Mesenchymal stem cell (in vitro differentiated cells and primary cell): ENCODE measurements around the gene CHML.

Experiments used
- DNase-seq: peaks from one replicate; pipeline ENCODE4 v3.0.0-alpha.2; 2013
- H2AFZ ChIP-seq: one replicate; pipeline ENCODE4 v1.6.1; 2013; ENCODE audit warnings: low read depth, mild to moderate bottlenecking, control low read depth, inconsistent platforms, low read length, moderate library complexity
- H2AK5ac ChIP-seq: 2 replicates; pipeline ENCODE4 v1.6.1; 2013; ENCODE audit warnings: low read length, moderate library complexity, mild to moderate bottlenecking, inconsistent platforms; ENCODE audit not compliant: severe bottlenecking
- H2BK120ac ChIP-seq: one replicate; pipeline ENCODE4 v1.6.1; 2013; ENCODE audit warnings: low read depth, mild to moderate bottlenecking, inconsistent platforms, low read length, moderate library complexity
- H2BK12ac ChIP-seq, 2 experiments: one replicate each; pipeline ENCODE4 v1.6.1; 2013; ENCODE audit warnings: inconsistent platforms in 2 of 2, low read length in 2 of 2, mild to moderate bottlenecking in 2 of 2, moderate library complexity in 2 of 2, control low read depth in 1 of 2
- H2BK15ac ChIP-seq: one replicate; pipeline ENCODE4 v1.6.1; 2013; ENCODE audit warnings: mild to moderate bottlenecking, low read depth, inconsistent platforms; ENCODE audit not compliant: poor library complexity, severe bottlenecking
- H2BK5ac ChIP-seq: 2 replicates; pipeline ENCODE4 v1.6.1; 2013; ENCODE audit warnings: low read depth, mild to moderate bottlenecking, low read length, control low read depth, inconsistent platforms; ENCODE audit not compliant: poor library complexity, severe bottlenecking
- H3K14ac ChIP-seq, 2 experiments: one replicate each; pipeline ENCODE4 v1.6.1; 2013; ENCODE audit warnings: inconsistent platforms in 2 of 2, low read length in 2 of 2, control low read depth in 1 of 2, mild to moderate bottlenecking in 1 of 2, moderate library complexity in 1 of 2
- H3K18ac ChIP-seq, 2 experiments: one replicate each; pipeline ENCODE4 v1.6.1; 2013; ENCODE audit warnings: inconsistent platforms in 2 of 2, low read length in 2 of 2, control low read depth in 1 of 2, low read depth in 1 of 2, mild to moderate bottlenecking in 1 of 2
- H3K23ac ChIP-seq, 2 experiments: one replicate each; pipeline ENCODE4 v1.6.1; 2013; ENCODE audit warnings: inconsistent platforms in 2 of 2, low read length in 2 of 2, mild to moderate bottlenecking in 2 of 2, moderate library complexity in 2 of 2, control low read depth in 1 of 2
- H3K27ac ChIP-seq: 2 replicates; pipeline ENCODE4 v1.5.1; 2013; ENCODE audit warnings: mild to moderate bottlenecking, moderate library complexity, low read length, control low read depth, inconsistent platforms; ENCODE audit not compliant: poor library complexity, severe bottlenecking
- H3K27me3 ChIP-seq, 2 experiments: 2 replicates each; pipeline versions ENCODE4 v1.6.1 to v1.7.0; 2013; ENCODE audit warnings: low read length in 2 of 2, mild to moderate bottlenecking in 2 of 2, moderate library complexity in 2 of 2, control low read depth in 1 of 2, inconsistent platforms in 1 of 2; ENCODE audit not compliant: control insufficient read depth in 1 of 2, insufficient read depth in 1 of 2
- H3K36me3 ChIP-seq, 2 experiments: 2 replicates each; pipeline versions ENCODE4 v1.6.1 to v1.7.0; 2013; ENCODE audit warnings: low read length in 2 of 2, control low read depth in 1 of 2, inconsistent platforms in 1 of 2, low read depth in 1 of 2, mild to moderate bottlenecking in 1 of 2; ENCODE audit not compliant: insufficient read depth in 2 of 2, control insufficient read depth in 1 of 2
- H3K4ac ChIP-seq, 2 experiments: one replicate each; pipeline ENCODE4 v1.6.1; 2013; ENCODE audit warnings: inconsistent platforms in 2 of 2, low read length in 2 of 2, mild to moderate bottlenecking in 2 of 2, moderate library complexity in 2 of 2, control low read depth in 1 of 2, low read depth in 1 of 2
- H3K4me1 ChIP-seq: 2 replicates; pipeline ENCODE4 v1.6.1; 2013; ENCODE audit warnings: low read depth, low read length, control low read depth; ENCODE audit not compliant: control insufficient read depth, insufficient read depth
- H3K4me2 ChIP-seq: 2 replicates; pipeline ENCODE4 v1.6.1; 2013; ENCODE audit warnings: low read length, mild to moderate bottlenecking, inconsistent platforms; ENCODE audit not compliant: poor library complexity, severe bottlenecking
- H3K4me3 ChIP-seq, 2 experiments: 2 replicates each; pipeline versions ENCODE4 v1.5.1 to v1.7.0; 2013; ENCODE audit warnings: low read length in 2 of 2, mild to moderate bottlenecking in 2 of 2, control low read depth in 1 of 2, low read depth in 1 of 2; ENCODE audit not compliant: insufficient read depth in 1 of 2
- H3K79me1 ChIP-seq: replicated peaks from 2 replicates; pipeline ENCODE4 v1.6.1; 2013; ENCODE audit warnings: mild to moderate bottlenecking, control low read depth, low read length, inconsistent platforms; ENCODE audit not compliant: poor library complexity, severe bottlenecking
- H3K9ac ChIP-seq: 2 replicates; pipeline ENCODE4 v1.7.0; 2013; ENCODE audit warnings: mild to moderate bottlenecking, low read length, moderate library complexity
- H3K9me3 ChIP-seq: 2 replicates; pipeline ENCODE4 v1.7.0; 2013; ENCODE audit warnings: mild to moderate bottlenecking, low read length; ENCODE audit not compliant: control insufficient read depth
- H4K8ac ChIP-seq: one replicate; pipeline ENCODE4 v1.6.1; 2013; ENCODE audit warnings: inconsistent platforms, mild to moderate bottlenecking, low read length, moderate library complexity
- H4K91ac ChIP-seq: one replicate; pipeline ENCODE4 v1.6.1; 2013; ENCODE audit warnings: mild to moderate bottlenecking, low read length, inconsistent platforms
- WGBS: methylation state at CpG from one replicate; pipeline ENCODE4 v1.1.7; 2013; ENCODE audit warnings: mixed read lengths; 5-methylcytosine and 5-hydroxymethylcytosine counted together

The CHML gene

GRCh38 chr1:241598249-241598648 is 41.9 kb downstream of the CHML start:
- H3K9ac ChIP-seq: no peak overlapping the region
- H2AK5ac ChIP-seq: no peak overlapping the region
- no peak overlapping the region for H3K4ac ChIP-seq
- H3K4me1 ChIP-seq: peaks cover 5% of the 10 kb centered on the region
- no peak overlapping the region for H2BK120ac ChIP-seq
- no peak overlapping the region for H2BK12ac ChIP-seq
- peak overlapping the region; percentile 91 for H3K27ac ChIP-seq
- H3K79me1 ChIP-seq: peaks cover 3% of the 10 kb centered on the region
- H2BK15ac ChIP-seq: no peak overlapping the region
- H3K23ac ChIP-seq: no peak overlapping the region
- no peak overlapping the region for H3K18ac ChIP-seq
- WGBS: 94% methylated on average over 2 of the region's 3 CpGs
- DNase-seq: no peak
- no peak overlapping the region for H4K91ac ChIP-seq
- no peak overlapping the region for H3K14ac ChIP-seq
- peaks cover 0 to 5% of the 10 kb centered on the region in 2 experiments for H3K36me3 ChIP-seq
- H3K9me3 ChIP-seq: no peaks in the 10 kb centered on the region
- no peak overlapping the region for H4K8ac ChIP-seq
- no peaks in the 10 kb centered on the region for H3K27me3 ChIP-seq
- no peak overlapping the region for H3K4me3 ChIP-seq
- no peak overlapping the region for H2AFZ ChIP-seq
- H2BK5ac ChIP-seq: peak overlapping the region; percentile 9
- H3K4me2 ChIP-seq: no peak overlapping the region

- no peaks in the 10 kb centered on the region for H3K9me3 ChIP-seq
- WGBS: 81% methylated on average over 6 of the region's 6 CpGs
- peaks cover 3% of the 10 kb centered on the region for H3K79me1 ChIP-seq
- no peak overlapping the region for H3K9ac ChIP-seq
- no peak overlapping the region for H2BK120ac ChIP-seq
- no peaks in the 10 kb centered on the region for H3K27me3 ChIP-seq
- H3K27ac ChIP-seq: peak overlapping the region; percentile 39
- H3K23ac ChIP-seq: no peak overlapping the region
- no peak overlapping the region for H3K18ac ChIP-seq
- peak overlapping the region; percentile 84 for H2BK5ac ChIP-seq
- H2BK15ac ChIP-seq: no peak overlapping the region
- H3K14ac ChIP-seq: no peak overlapping the region
- peaks cover 0 to 5% of the 10 kb centered on the region in 2 experiments for H3K36me3 ChIP-seq
- no peak overlapping the region for H3K4me2 ChIP-seq
- DNase-seq: no peak
- H2AFZ ChIP-seq: no peak overlapping the region
- no peak overlapping the region for H4K91ac ChIP-seq
- H4K8ac ChIP-seq: no peak overlapping the region
- no peak overlapping the region for H2BK12ac ChIP-seq
- H2AK5ac ChIP-seq: peak overlapping the region; percentile 76
- no peak overlapping the region for H3K4me3 ChIP-seq
- H3K4ac ChIP-seq: no peak overlapping the region
- H3K4me1 ChIP-seq: peaks cover 8% of the 10 kb centered on the region
Observed at GRCh38 chr1:241596633-241597032, 43.5 kb downstream of the CHML start.

- no peak overlapping the region for H4K8ac ChIP-seq
- H4K91ac ChIP-seq: no peak overlapping the region
- H2BK15ac ChIP-seq: no peak overlapping the region
- no peak overlapping the region for H3K18ac ChIP-seq
- H3K27me3 ChIP-seq: no peaks in the 10 kb centered on the region
- no peaks in the 10 kb centered on the region for H3K9me3 ChIP-seq
- no peak for DNase-seq
- H3K9ac ChIP-seq: no peak overlapping the region
- H3K36me3 ChIP-seq: peaks cover 0 to 5% of the 10 kb centered on the region in 2 experiments
- no peak overlapping the region for H2AFZ ChIP-seq
- no peak overlapping the region for H2AK5ac ChIP-seq
- H3K4me2 ChIP-seq: no peak overlapping the region
- peaks cover 3% of the 10 kb centered on the region for H3K79me1 ChIP-seq
- H3K23ac ChIP-seq: no peak overlapping the region
- no peak overlapping the region for H3K4me3 ChIP-seq
- no peak overlapping the region for H2BK5ac ChIP-seq
- no peak overlapping the region for H3K27ac ChIP-seq
- no peak overlapping the region for H2BK120ac ChIP-seq
- H3K4ac ChIP-seq: no peak overlapping the region
- no peak overlapping the region for H2BK12ac ChIP-seq
- WGBS: 67% methylated on average over 1 of the region's 1 CpG
- H3K4me1 ChIP-seq: peaks cover 10% of the 10 kb centered on the region
- H3K14ac ChIP-seq: no peak overlapping the region
Observed at GRCh38 chr1:241593186-241593585, 47.0 kb downstream of the CHML start.

- H3K9ac ChIP-seq: no peak overlapping the region
- no peak overlapping the region for H2BK5ac ChIP-seq
- no peak overlapping the region for H4K91ac ChIP-seq
- H3K4me2 ChIP-seq: no peak overlapping the region
- H2BK12ac ChIP-seq: no peak overlapping the region
- no peak overlapping the region for H3K4ac ChIP-seq
- H2BK120ac ChIP-seq: no peak overlapping the region
- no peak overlapping the region for H2BK15ac ChIP-seq
- H4K8ac ChIP-seq: no peak overlapping the region
- H3K27ac ChIP-seq: peak overlapping the region; percentile 78
- peaks cover 9% of the 10 kb centered on the region for H3K4me1 ChIP-seq
- no peak overlapping the region for H3K23ac ChIP-seq
- peaks cover 0 to 5% of the 10 kb centered on the region in 2 experiments for H3K36me3 ChIP-seq
- no peaks in the 10 kb centered on the region for H3K9me3 ChIP-seq
- no peaks in the 10 kb centered on the region for H3K27me3 ChIP-seq
- H3K14ac ChIP-seq: no peak overlapping the region
- DNase-seq: peak; percentile 51
- H2AK5ac ChIP-seq: peak overlapping the region; percentile 68
- H2AFZ ChIP-seq: no peak overlapping the region
- peaks cover 3% of the 10 kb centered on the region for H3K79me1 ChIP-seq
- 88% methylated on average over 3 of the region's 3 CpGs for WGBS
- no peak overlapping the region for H3K18ac ChIP-seq
- H3K4me3 ChIP-seq: no peak overlapping the region
Observed at GRCh38 chr1:241592273-241592958, 47.8 kb downstream of the CHML start.
